ENCODE data around the gene KCND2.

KCND2 gene

DNA sequence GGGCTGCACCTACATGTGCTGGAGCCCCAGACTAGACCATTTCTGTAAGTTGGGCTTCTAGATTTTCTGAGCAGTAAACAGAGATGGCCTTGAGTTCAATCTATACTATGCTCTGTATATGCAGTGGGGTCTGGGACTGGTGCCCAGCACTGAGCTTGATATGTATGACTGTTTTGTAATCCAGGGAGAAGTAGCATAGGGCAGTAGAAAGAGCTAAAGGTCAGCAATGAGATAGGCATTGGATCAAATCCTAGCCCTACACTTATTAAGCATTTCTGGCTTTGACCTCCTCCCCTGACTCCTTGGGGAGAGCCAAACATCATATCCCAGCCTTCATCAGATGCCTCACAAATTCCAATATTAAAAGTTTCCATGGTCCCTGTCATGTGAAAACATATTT is 330.4 kb downstream of the KCND2 start:
- Mint-ChIP-seq H3K36me3 (ENCODE audit: low read depth) (no peaks in the 10 kb centered on the region), H3K4me1 (no peaks in the 10 kb centered on the region), H3K4me3 (no peak overlapping the region), H3K27ac (no peak overlapping the region), H3K27me3 (ENCODE audit: low read depth) (no peaks in the 10 kb centered on the region), H3K9me3 (no peaks in the 10 kb centered on the region)
- TF ChIP-seq, protein P1, sequence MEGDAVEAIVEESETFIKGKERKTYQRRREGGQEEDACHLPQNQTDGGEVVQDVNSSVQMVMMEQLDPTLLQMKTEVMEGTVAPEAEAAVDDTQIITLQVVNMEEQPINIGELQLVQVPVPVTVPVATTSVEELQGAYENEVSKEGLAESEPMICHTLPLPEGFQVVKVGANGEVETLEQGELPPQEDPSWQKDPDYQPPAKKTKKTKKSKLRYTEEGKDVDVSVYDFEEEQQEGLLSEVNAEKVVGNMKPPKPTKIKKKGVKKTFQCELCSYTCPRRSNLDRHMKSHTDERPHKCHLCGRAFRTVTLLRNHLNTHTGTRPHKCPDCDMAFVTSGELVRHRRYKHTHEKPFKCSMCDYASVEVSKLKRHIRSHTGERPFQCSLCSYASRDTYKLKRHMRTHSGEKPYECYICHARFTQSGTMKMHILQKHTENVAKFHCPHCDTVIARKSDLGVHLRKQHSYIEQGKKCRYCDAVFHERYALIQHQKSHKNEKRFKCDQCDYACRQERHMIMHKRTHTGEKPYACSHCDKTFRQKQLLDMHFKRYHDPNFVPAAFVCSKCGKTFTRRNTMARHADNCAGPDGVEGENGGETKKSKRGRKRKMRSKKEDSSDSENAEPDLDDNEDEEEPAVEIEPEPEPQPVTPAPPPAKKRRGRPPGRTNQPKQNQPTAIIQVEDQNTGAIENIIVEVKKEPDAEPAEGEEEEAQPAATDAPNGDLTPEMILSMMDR (IDR thresholded peaks at IDR 0.05; ENCODE audit: unreplicated experiment in 3 of 3) = no peak

DNA sequence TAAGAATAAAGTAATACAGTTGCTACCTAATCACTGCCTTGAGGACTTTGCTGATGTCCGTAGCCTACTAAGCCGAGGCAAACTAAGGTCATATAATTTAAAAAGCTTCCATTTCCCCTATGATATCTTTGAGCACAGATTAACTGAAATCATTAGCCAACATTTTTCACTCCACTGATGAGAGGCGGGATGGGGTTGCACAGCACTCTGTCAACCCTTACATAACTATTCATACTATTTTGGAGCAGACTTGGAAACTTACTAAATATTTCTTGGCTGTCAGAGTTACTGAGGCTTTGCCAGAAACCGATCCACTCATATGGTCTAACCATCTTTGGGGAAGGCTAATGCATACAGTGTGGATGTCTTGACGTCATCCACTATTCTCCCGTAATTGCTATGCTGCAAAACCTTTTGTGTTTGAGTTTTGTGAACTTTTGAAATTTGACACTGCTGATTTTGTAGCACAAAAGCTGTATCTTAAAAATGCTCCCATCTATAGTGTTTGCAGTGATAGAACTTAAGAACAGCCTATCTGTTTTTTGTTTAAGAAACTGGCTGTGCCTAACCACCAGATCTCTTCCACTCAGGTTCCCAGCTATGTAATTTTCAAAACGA is 336.3 kb downstream of the KCND2 start:
- no peaks in the 10 kb centered on the region for H3K4me1 Mint-ChIP-seq
- no peaks in the 10 kb centered on the region for H3K36me3 Mint-ChIP-seq (ENCODE audit: low read depth)
- no peak overlapping the region for H3K4me3 Mint-ChIP-seq
- no peaks in the 10 kb centered on the region for H3K9me3 Mint-ChIP-seq
- TF ChIP-seq, protein P1 (IDR thresholded peaks at IDR 0.05; ENCODE audit: unreplicated experiment in 3 of 3) = no peak
- H3K27ac Mint-ChIP-seq = peak overlapping the region in 1 of 3 experiments; percentile 10
- H3K27me3 Mint-ChIP-seq (ENCODE audit: low read depth) = no peaks in the 10 kb centered on the region

DNA sequence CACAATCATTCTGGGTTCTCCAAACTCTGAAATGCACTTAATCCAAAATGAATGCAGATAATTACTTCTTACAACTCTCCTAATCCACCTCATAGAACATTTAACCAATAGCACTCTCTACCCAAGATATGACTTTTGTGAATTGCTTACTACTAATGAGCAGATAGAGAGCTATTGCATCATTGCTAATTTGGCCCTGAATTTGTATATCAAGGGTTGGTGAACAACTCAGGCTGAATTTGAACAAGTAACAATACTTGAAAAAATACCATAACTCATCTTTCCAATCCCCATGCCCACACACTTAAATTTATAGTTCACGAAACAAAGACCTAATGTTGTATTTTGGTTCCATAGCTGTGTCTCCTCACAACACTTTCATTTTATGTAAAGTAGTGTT is 339.0 kb downstream of the KCND2 start:
- Mint-ChIP-seq H3K27me3 (ENCODE audit: low read depth) (no peaks in the 10 kb centered on the region), H3K4me1 (no peaks in the 10 kb centered on the region), H3K36me3 (ENCODE audit: low read depth) (no peaks in the 10 kb centered on the region), H3K9me3 (no peaks in the 10 kb centered on the region), H3K27ac (no peak overlapping the region), H3K4me3 (no peak overlapping the region)
- TF ChIP-seq, protein P1 (IDR thresholded peaks at IDR 0.05; ENCODE audit: unreplicated experiment in 3 of 3) = no peak

DNA sequence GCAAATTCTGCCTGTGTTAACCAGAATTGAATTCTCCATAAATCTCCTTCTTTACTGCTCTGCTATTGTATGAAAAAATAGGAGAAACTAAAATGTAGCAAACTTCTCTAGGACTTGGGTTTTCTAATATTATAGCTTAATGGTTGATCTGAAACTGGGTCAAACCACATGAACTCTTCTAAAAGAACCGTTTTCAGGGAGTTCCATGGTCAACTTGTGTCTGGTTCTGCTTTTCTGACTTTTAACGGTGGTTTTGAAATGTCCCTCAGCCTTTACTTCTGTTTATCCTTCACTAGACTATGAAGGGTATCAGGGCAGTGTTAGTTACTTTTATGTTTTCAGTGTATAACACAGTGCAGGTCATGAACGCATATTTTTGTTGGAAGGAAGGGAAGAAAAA is 342.7 kb downstream of the KCND2 start:
- TF ChIP-seq, protein P1 (IDR thresholded peaks at IDR 0.05; ENCODE audit: unreplicated experiment in 3 of 3) = no peak
- H3K4me3 Mint-ChIP-seq = no peak overlapping the region

DNA sequence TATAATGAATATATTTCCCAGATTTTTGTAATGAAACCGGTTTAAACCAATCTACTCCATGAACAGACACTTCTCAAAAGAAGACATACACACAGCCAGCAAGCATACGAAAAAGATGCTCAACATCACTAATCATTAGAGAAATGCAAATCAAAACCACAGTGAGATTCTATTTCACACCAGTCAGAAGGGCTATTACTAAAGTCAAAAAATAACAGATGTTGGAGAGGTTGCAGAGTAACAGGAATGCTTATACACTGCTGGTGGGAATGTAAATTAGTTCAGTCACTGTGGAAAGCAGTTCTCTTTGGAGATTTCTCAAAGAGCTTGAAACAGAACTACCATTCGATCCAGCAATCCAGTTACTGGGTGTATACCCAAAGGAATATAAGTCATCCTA is 344.3 kb downstream of the KCND2 start:
- H3K4me1 Mint-ChIP-seq = no peaks in the 10 kb centered on the region
- H3K27me3 Mint-ChIP-seq (ENCODE audit: low read depth) = no peaks in the 10 kb centered on the region
- no peaks in the 10 kb centered on the region for H3K36me3 Mint-ChIP-seq (ENCODE audit: low read depth)
- H3K9me3 Mint-ChIP-seq = no peaks in the 10 kb centered on the region
- no peak overlapping the region for H3K4me3 Mint-ChIP-seq
- TF ChIP-seq, protein P1 (IDR thresholded peaks at IDR 0.05; ENCODE audit: unreplicated experiment in 3 of 3) = no peak
- no peak overlapping the region for H3K27ac Mint-ChIP-seq

More for the DNA sequence above, 342.7 kb downstream of the KCND2 start:
- H3K36me3 Mint-ChIP-seq (ENCODE audit: low read depth) = no peaks in the 10 kb centered on the region
- H3K27me3 Mint-ChIP-seq (ENCODE audit: low read depth) = no peaks in the 10 kb centered on the region
- no peaks in the 10 kb centered on the region for H3K4me1 Mint-ChIP-seq
- no peak overlapping the region for H3K27ac Mint-ChIP-seq
- no peaks in the 10 kb centered on the region for H3K9me3 Mint-ChIP-seq

DNA sequence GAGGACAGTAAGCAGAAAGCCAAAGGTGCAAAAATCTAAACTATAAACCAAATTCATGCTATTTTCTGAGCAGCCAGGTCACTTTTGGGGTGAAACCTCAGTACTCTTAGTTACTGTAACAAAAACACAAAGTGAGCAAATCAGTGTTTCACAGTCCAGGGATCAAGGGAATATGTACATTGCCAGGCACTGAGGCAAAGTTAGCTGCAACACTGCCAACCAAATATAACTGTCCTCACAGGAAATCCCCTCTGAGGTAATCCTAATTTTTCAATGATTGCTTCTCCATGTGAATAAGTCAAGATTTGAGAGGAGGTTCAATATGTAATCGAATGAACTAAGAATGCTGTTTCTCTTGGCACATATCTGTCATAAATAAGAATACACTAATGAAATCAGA is 355.3 kb downstream of the KCND2 start:
- H3K27me3 Mint-ChIP-seq (ENCODE audit: low read depth) = no peaks in the 10 kb centered on the region
- no peaks in the 10 kb centered on the region for H3K4me1 Mint-ChIP-seq
- H3K9me3 Mint-ChIP-seq = no peaks in the 10 kb centered on the region
- TF ChIP-seq, protein P1 (IDR thresholded peaks at IDR 0.05; ENCODE audit: unreplicated experiment in 3 of 3) = no peak
- no peak overlapping the region for H3K27ac Mint-ChIP-seq
- no peaks in the 10 kb centered on the region for H3K36me3 Mint-ChIP-seq (ENCODE audit: low read depth)
- no peak overlapping the region for H3K4me3 Mint-ChIP-seq

Measured in nephron (organoid).